Mucosa of rectum (tissue), 2 donors: Measurements from ENCODE around the gene ZSWIM4.
A peak's percentile ranks its signal among the peaks of the same experiment; 100 is the strongest.

ENCODE experiments used
- H3K27ac ChIP-seq, 2 donors: one replicate each; pipeline ENCODE4 v1.7.0; 2013; ENCODE audit warnings: inconsistent platforms in 2 of 2, low read depth in 2 of 2, low read length in 2 of 2
- H3K27me3 ChIP-seq, 2 donors: one replicate each; pipeline ENCODE4 v1.7.0; 2013; ENCODE audit warnings: low read length in 2 of 2; ENCODE audit not compliant: control insufficient read depth in 2 of 2, insufficient read depth in 2 of 2
- H3K36me3 ChIP-seq, 2 donors: one replicate each; pipeline ENCODE4 v1.7.0; 2013; ENCODE audit warnings: low read length in 2 of 2; ENCODE audit not compliant: control insufficient read depth in 2 of 2, insufficient read depth in 2 of 2
- H3K4me1 ChIP-seq, 2 donors: one replicate each; pipeline ENCODE4 v1.7.0; 2013; ENCODE audit warnings: low read length in 2 of 2, mild to moderate bottlenecking in 1 of 2; ENCODE audit not compliant: control insufficient read depth in 2 of 2, insufficient read depth in 2 of 2
- H3K4me3 ChIP-seq, 2 donors: one replicate each; pipeline ENCODE4 v1.7.0; 2013; ENCODE audit warnings: low read length in 2 of 2
- H3K9ac ChIP-seq, 2 donors: one replicate each; pipeline ENCODE4 v1.7.0; 2013; ENCODE audit warnings: low read length in 2 of 2, low read depth in 1 of 2, mild to moderate bottlenecking in 1 of 2
- H3K9me3 ChIP-seq, 2 donors: one replicate each; pipeline ENCODE4 v1.7.0; 2013; ENCODE audit warnings: low read length in 2 of 2; ENCODE audit not compliant: control insufficient read depth in 2 of 2
- donor health status: healthy.
- donor health status: Normal muscosa, but diverticular disease.

ZSWIM4 gene

DNA sequence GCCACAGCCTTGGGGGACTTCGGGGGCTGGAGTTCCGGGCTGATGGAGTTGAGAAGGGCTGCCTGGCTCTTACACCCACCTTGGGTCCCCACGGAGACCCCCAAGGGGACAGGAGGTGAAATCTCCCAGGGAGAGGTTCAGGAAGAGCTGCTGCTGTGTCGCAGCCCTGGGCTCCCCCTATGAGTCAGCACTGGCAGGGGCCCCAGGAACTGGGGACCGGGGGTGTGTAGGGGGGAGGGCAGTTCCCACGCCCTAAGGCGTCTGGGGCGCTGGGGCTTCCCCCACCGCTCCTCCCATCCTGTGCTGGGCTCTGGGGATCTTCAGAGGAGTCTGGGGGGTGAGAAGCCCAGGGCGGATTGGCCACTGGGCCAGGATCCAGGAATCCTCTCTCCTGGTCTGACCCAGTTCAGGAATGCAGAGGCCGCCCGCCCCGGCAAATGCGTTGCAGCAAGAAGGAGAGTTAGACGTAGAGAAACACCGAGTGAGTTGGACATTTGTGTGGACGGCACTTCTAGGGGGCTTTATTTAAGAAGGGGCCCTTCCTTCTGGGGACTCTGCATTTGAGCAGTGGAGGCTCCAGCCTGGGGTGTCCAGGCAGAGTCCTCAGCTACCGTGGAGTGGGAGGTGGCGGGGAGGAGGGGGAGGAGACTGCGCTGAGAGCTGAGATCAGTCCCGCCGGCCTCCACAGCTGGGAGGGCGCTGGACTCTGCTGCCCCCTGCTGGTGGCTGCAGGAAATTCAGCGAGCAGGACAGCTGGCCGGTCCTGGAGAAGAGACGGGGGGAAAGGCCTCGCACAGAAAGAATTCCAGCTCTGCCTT, 66.7 kb downstream of the ZSWIM4 start:
- no peaks in the 10 kb centered on the region for H3K36me3 ChIP-seq
- peaks cover 3 to 4% of the 10 kb centered on the region in 2 donors for H3K27me3 ChIP-seq
- no peaks in the 10 kb centered on the region for H3K9me3 ChIP-seq
- peak overlapping the region; percentile 58 to 74 for H3K4me3 ChIP-seq
- H3K4me1 ChIP-seq = peaks cover 7 to 15% of the 10 kb centered on the region in 2 donors
- H3K9ac ChIP-seq = peak overlapping the region; percentile 76 to 81
- H3K27ac ChIP-seq = peak overlapping the region; percentile 72 to 88

DNA sequence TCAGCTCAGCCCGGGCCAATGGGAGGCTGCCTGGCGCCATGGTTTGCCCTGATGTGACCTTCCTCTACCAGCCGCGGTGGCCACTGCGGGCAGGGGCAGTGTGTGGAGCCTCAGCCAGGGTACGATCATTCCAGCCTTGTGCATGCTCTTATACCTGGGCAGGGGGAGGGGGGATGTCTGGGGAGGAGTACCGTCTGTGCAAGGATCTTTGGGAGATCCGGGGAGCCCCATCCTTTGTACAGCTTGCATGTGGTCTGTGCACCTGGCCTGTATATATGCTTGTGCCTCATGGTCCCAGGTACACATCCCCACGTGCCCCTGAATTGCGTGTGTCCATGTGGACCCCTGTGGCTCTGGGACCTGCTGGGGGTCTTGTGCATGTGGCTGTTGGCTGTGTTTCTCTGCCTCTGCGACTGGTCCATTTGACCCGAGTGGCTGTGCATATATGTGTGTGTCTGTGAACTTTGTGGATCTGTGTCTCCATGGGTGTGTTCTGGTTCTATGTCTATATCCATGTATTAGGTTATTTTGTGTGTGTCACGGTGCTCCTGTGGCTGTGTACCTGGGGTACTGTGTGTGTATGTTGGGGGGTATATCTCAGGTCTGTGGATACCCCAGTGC, 68.9 kb downstream of the ZSWIM4 start:
- H3K36me3 ChIP-seq = no peaks in the 10 kb centered on the region
- peaks cover 3 to 4% of the 10 kb centered on the region in 2 donors for H3K27me3 ChIP-seq
- H3K9me3 ChIP-seq = no peaks in the 10 kb centered on the region
- peak overlapping the region in 1 of 2 donors; percentile 34 for H3K9ac ChIP-seq
- H3K4me3 ChIP-seq = no peak overlapping the region
- no peak overlapping the region for H3K27ac ChIP-seq
- H3K4me1 ChIP-seq = peaks cover 7 to 15% of the 10 kb centered on the region in 2 donors

DNA sequence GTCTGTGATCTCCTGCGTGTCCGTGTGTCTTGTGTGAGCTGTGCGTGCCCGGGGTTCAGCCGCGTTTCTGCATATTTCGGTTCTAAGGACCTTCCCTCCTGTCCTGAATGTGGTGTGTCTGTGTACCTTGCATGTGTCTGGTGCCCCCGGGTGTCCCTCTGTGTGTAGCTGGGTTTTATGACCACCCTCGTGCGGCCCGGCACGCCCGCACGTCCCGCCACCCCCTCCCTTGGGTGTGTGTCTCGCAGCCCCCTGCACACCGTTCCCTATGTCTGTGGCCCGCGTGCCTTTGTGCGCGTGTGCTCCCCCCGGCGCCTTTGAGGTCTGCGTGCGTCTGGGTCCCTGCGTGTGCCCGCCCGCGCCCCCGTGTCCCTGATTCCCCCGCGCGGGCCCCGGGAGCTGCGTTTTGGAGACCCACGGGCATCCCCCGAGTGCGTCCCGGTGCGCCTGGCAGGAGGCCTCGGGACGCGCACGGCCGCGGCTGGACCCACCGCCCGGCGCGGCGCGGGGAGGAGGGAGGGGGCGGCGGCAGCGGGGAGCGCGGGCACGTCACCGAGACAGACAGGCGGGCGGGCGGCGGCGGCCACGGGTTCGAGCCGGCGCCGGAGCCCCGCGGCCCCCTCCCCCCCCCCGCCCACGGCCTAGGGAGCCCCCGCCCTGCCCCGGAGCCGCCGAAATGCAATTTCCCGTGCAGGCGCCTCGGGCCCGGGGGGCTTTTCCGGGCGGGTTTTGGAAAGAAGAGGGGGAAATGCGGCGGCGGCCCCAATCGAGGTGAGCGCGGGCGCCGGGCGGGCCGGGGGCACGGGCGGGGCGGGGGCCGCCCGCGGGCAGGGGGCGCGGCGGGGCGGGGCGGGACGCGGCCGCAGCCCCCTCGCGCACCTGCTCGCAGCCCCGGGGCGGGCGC, 69.7 kb downstream of the ZSWIM4 start:
- peak overlapping the region in 1 of 2 donors; percentile 34 for H3K9ac ChIP-seq
- H3K27ac ChIP-seq = no peak overlapping the region
- H3K27me3 ChIP-seq = peaks cover 3 to 4% of the 10 kb centered on the region in 2 donors
- H3K4me3 ChIP-seq = no peak overlapping the region
- H3K36me3 ChIP-seq = no peaks in the 10 kb centered on the region
- H3K9me3 ChIP-seq = no peaks in the 10 kb centered on the region
- peaks cover 7 to 15% of the 10 kb centered on the region in 2 donors for H3K4me1 ChIP-seq

DNA sequence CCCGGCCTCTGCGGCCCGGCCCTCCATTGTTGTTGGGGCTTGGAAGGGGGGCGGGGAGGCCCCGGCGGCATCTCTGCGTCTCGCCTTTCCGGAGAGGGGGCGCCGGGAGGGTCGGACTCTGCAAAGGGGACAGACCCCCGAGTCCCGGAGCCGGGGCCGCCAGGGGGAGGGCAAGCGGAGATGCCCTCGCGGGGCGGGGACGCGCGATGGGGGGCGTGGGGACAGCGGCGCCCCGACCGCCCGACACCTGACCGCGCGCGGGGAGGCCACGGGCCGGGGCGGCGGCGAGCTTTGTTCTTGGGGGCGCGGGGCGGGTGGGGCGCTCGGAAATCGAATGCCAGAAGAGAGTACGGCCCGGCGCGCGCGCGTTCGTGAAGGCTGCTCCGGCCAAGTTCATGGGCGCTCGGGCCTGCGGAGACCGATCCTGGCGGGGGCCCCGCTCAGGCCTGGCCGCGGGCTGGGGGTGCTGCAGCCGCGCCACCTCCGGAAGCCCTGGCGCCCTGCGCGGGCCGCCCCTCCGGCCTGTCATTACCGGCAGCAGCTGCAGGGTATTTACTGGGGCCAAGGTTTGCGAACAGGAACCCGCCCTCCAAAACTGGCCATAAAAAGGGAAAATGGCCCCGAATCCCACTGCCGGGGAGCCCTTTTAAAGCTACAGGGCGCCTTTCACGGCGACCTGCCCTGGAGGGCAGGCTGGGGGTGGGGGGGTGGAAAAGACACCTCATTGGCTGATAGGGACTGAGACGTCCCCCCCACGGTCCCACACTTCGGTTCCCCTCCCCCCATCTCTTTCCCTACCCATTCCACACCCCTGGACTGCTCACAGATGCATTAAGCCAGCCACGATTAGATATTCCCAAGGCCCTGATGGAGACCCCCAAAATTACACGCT, 70.6 kb downstream of the ZSWIM4 start:
- peaks cover 3 to 4% of the 10 kb centered on the region in 2 donors for H3K27me3 ChIP-seq
- H3K36me3 ChIP-seq = no peaks in the 10 kb centered on the region
- peak overlapping the region; percentile 62 for H3K4me3 ChIP-seq
- H3K4me1 ChIP-seq = peaks cover 7 to 15% of the 10 kb centered on the region in 2 donors
- no peaks in the 10 kb centered on the region for H3K9me3 ChIP-seq
- no peak overlapping the region for H3K27ac ChIP-seq
- H3K9ac ChIP-seq = peak overlapping the region; percentile 44 to 75

DNA sequence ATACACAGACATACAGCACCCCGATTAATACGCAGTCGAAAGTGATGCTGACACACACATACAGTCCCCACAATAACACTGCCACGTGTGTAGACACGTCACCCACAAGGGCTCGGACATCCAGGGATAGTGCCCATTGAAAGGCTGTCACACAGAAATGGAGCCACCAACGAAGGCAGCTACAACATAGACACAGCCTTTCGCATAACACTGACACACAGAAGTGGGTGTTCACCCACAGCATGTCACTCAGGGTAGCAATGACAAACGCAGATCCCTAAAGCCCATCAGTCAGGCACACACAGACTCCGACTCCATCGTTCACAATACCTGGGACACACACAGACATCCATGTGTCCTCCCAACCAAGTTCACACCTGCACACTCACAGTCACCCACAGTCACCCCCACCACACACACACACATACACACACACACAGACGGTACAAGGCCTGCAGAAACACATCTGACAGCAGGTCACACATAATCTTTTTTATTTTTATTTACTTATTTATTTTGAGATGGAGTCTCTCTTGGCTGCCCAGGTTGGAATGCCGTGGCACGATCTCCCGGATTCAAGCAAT, 71.3 kb downstream of the ZSWIM4 start:
- Histone ChIP-seq H3K4me1 (peaks cover 3 to 13% of the 10 kb centered on the region in 2 donors), H3K27me3 (peaks cover 3 to 4% of the 10 kb centered on the region in 2 donors), H3K36me3 (no peaks in the 10 kb centered on the region), H3K9me3 (no peaks in the 10 kb centered on the region), H3K4me3 (peak overlapping the region; percentile 62), H3K27ac (no peak overlapping the region), H3K9ac (peak overlapping the region in 1 of 2 donors; percentile 75)

DNA sequence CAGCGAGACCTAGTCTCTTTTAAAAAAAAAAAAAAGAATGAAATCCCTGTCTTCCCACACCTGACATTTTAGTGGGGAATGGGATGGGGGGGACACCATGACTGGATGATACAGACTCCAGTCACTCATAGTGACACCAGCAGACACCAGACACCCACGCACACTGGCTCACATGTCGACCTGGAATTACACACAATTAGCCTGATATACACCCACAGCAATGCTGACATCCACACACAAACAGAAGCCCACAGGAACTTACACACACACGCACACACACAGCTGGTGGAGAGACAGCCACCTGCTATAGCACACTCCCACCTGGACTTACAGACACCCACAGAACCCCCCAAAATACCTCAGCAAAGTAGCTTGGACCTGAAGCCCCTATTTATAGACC, 73.4 kb downstream of the ZSWIM4 start:
- Histone ChIP-seq H3K4me3 (no peak overlapping the region), H3K9me3 (no peaks in the 10 kb centered on the region), H3K9ac (no peak overlapping the region), H3K27ac (no peak overlapping the region), H3K36me3 (no peaks in the 10 kb centered on the region), H3K4me1 (peaks cover 0 to 9% of the 10 kb centered on the region in 2 donors), H3K27me3 (peaks cover 3 to 4% of the 10 kb centered on the region in 2 donors)

DNA sequence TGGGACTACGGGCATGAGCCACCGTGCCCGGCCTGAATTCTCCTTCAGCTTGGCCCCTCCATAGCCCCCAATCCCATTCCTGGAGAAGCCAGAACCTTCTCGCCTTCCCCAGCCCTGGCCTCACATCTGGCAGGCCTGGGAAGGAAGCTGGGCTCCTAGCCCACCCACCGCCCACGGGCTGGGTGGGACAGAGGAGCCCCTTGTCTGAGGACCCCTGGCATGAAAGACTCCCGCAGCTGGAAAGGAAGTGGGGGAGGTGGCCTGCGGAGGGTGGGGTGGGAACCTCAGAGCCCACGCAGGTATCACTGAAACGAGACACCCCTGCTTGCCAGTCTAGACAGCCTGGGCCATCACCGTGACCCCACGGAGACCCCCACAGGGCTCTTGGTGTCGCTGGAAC, 74.0 kb downstream of the ZSWIM4 start:
- Histone ChIP-seq H3K9ac (no peak overlapping the region), H3K4me3 (no peak overlapping the region), H3K4me1 (peaks cover 0 to 9% of the 10 kb centered on the region in 2 donors), H3K27ac (no peak overlapping the region), H3K36me3 (no peaks in the 10 kb centered on the region), H3K27me3 (peaks cover 3 to 4% of the 10 kb centered on the region in 2 donors), H3K9me3 (no peaks in the 10 kb centered on the region)

DNA sequence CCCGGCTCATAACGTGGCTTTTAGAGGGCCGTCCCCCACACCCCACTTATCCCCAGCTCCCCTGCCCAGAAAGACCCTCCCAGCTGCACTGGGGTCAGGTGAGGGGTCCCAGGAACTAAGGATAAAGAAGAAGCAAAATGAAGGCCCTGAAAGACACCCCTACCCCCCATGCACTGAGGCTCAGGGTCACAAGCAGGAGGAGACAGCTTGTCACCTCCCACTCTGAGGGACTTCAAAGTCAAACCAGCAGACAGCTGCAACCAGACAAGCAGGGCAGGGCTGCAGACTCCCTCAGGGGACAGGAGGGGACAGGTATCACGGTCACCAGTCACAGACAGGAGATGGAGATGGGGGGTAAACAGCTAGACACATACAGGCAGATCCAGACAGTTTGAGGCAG, 75.6 kb downstream of the ZSWIM4 start:
- Histone ChIP-seq H3K27ac (no peak overlapping the region), H3K36me3 (no peaks in the 10 kb centered on the region), H3K27me3 (peaks cover 3 to 4% of the 10 kb centered on the region in 2 donors), H3K9me3 (no peaks in the 10 kb centered on the region), H3K4me1 (peaks cover 0 to 6% of the 10 kb centered on the region in 2 donors), H3K4me3 (no peak overlapping the region), H3K9ac (no peak overlapping the region)

DNA sequence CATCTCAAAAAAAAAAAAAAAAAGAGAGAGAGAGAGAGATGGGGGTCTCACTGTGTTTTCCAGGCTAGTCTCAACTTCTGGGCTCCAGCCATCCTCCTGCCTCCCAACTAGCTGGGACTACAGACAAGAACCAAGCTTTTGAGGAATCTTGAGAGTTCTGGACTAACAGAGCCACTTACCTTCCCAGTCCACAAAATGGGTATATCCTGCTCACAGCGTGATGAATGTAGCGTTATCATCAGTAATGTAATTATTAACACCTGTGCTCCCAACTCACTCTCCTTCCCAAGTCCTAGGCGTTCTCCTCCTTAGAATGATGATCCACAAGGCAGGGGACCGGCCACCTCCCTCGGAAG, 77.1 kb downstream of the ZSWIM4 start:
- peak overlapping the region in 1 of 2 donors; percentile 53 for H3K9ac ChIP-seq
- peak overlapping the region in 1 of 2 donors; percentile 44 for H3K4me3 ChIP-seq

More for the DNA sequence above, 77.1 kb downstream of the ZSWIM4 start:
- no peak overlapping the region for H3K27ac ChIP-seq
- H3K4me1 ChIP-seq = peaks cover 0 to 3% of the 10 kb centered on the region in 2 donors
- no peaks in the 10 kb centered on the region for H3K9me3 ChIP-seq
- H3K27me3 ChIP-seq = no peaks in the 10 kb centered on the region
- no peaks in the 10 kb centered on the region for H3K36me3 ChIP-seq
